Omental fat pad (tissue), 4 donors: ENCODE results near the gene KCNIP4. TPM values are rescaled to one million over a fixed set of nuclear protein-coding genes. Genes with fewer than 3 reads are reported as not detected.

Source experiments
- ATAC-seq: fragments of 150-250 bp; one replicate; pipeline ENCODE4 v1.9.1; 2016; ENCODE audit warnings: mild to moderate bottlenecking, moderate library complexity; ENCODE audit not compliant: low FRiP score
- DNase-seq: peaks from one replicate; pipeline ENCODE4 v3.0.0-alpha.2; 2019; ENCODE audit warnings: low spot score
- CTCF ChIP-seq, 3 donors: fragments of 450-650 bp; IDR thresholded peaks; one replicate each; pipeline ENCODE4 v1.5.1; 2016 to 2017; ENCODE audit warnings: antibody characterized with exemption in 3 of 3, mild to moderate bottlenecking in 3 of 3, moderate library complexity in 2 of 3
- total RNA-seq, 4 donors: library from RNA; depleted of rRNA; stranded (reverse); fragments of >200 nt; gene quantifications; one replicate each; pipeline ENCODE4 v1.1.0, GENCODE V29; 2016

Gene KCNIP4
- total RNA-seq, 4 donors from 2014 or later, result 0.37 TPM; not detected in 3

- no peak for TF ChIP-seq CTCF (IDR thresholded peaks at IDR 0.05)
- DNase-seq, result no peak
These were observed 771.5 kb downstream of the KCNIP4 start for GRCh38 chr4:21177092-21177491.

GRCh38 chr4:21167711-21168110 lies 780.9 kb downstream of the KCNIP4 start:
- ATAC-seq (no peak), DNase-seq (no peak)
- no peak for TF ChIP-seq CTCF (IDR thresholded peaks at IDR 0.05)

More at GRCh38 chr4:21177092-21177491, 771.5 kb downstream of the KCNIP4 start:
- no peak for ATAC-seq

DNA sequence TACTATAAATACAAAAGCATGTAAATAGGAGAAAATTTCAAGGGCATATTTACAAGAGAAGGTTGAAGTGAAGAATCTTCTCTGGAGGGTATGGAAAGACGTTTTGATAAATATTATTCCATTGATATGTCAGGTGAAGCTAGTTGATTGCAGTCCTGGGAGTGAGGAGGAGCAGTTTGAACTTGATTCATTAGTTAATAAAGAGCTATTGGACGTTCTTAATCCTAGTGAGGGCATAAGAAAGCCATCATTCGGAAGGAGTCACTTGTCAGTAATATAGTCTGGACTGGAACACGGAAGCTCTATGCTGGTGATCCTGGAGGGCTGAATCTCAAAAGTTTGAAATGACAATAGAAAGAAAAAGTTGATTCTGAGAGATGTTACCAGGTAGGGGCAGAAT lies 793.2 kb downstream of the KCNIP4 start:
- ATAC-seq, result no peak

DNA sequence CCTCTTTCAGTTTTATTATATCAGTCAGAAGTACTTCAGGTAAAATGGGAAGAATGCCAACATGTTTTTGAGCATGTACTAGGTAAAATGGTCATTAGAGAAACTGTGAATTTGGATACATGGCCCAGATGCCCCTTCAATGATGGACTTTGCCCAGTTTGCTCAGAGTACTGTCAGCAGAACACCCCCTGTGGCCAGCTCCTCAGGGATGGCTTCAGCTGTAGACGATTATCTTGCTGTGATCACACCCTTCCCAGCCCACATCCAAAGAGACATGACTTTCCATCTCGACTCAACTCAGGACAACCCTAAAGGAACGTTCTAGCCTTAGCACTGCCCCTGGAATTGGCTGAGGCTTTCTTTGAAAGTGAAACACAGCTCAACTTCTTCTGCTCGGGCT lies 809.2 kb downstream of the KCNIP4 start:
- no peak for TF ChIP-seq CTCF (IDR thresholded peaks at IDR 0.05)
- no peak for ATAC-seq
- no peak for DNase-seq

More for the DNA sequence above, 793.2 kb downstream of the KCNIP4 start:
- TF ChIP-seq CTCF (IDR thresholded peaks at IDR 0.05), result no peak
- DNase-seq, result no peak

GRCh38 chr4:21136051-21136630 lies 812.4 kb downstream of the KCNIP4 start:
- no peak for ATAC-seq
- no peak for DNase-seq

GRCh38 chr4:21134994-21135393 lies 813.6 kb downstream of the KCNIP4 start:
- TF ChIP-seq CTCF (IDR thresholded peaks at IDR 0.05), result no peak
- ATAC-seq (no peak), DNase-seq (no peak)

More at GRCh38 chr4:21136051-21136630, 812.4 kb downstream of the KCNIP4 start:
- no peak for TF ChIP-seq CTCF (IDR thresholded peaks at IDR 0.05)

GRCh38 chr4:21130606-21131005 lies 818.0 kb downstream of the KCNIP4 start:
- ATAC-seq (no peak), DNase-seq (no peak)
- no peak for TF ChIP-seq CTCF (IDR thresholded peaks at IDR 0.05)
